ENCODE data around the gene ZC3H11A.

DNA sequence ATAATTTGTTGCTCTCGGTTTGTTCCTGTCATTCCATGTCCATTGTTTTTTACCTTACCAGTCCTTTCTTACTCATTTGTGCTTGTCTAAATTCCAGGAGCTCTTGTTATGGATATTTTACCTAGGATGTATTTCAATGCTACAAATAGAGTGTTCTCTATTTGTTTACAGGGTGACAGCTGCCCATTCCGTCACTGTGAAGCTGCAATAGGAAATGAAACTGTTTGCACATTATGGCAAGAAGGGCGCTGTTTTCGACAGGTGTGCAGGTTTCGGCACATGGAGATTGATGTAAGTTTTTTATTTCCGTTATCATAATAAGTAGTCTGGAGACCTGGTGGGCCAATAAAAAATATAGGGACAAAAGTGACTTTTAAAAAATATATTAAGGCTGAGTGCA, 23.0 kb downstream of the ZC3H11A start:
- TF ChIP-seq, protein P1, sequence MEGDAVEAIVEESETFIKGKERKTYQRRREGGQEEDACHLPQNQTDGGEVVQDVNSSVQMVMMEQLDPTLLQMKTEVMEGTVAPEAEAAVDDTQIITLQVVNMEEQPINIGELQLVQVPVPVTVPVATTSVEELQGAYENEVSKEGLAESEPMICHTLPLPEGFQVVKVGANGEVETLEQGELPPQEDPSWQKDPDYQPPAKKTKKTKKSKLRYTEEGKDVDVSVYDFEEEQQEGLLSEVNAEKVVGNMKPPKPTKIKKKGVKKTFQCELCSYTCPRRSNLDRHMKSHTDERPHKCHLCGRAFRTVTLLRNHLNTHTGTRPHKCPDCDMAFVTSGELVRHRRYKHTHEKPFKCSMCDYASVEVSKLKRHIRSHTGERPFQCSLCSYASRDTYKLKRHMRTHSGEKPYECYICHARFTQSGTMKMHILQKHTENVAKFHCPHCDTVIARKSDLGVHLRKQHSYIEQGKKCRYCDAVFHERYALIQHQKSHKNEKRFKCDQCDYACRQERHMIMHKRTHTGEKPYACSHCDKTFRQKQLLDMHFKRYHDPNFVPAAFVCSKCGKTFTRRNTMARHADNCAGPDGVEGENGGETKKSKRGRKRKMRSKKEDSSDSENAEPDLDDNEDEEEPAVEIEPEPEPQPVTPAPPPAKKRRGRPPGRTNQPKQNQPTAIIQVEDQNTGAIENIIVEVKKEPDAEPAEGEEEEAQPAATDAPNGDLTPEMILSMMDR (IDR thresholded peaks at IDR 0.05): no peak
- no peak for TF ChIP-seq EP300 (IDR thresholded peaks at IDR 0.05)
